Transverse colon (tissue), 4 donors: ENCODE measurements around the gene ASIC2.

Source experiments
- POLR2AphosphoS5 ChIP-seq, 3 donors: sonication (generic); formaldehyde crosslinking; IDR thresholded peaks; one replicate each; pipeline ENCODE4 v1.6.1; 2016; ENCODE audit warnings: antibody characterized with exemption in 3 of 3
- TF ChIP-seq, protein P1 (sequence below), 5 experiments: fragments of 200-600 bp in 3 of 5; fragments of 450-650 bp in 2 of 5; sonication (generic) in 3 of 5; IDR thresholded peaks; 1 replicate in 2 of 5; 2 replicates in 3 of 5; pipeline ENCODE4 v1.5.1; 2016 to 2017; ENCODE audit warnings: antibody characterized with exemption in 5 of 5, inconsistent platforms in 3 of 5, mild to moderate bottlenecking in 2 of 5, moderate library complexity in 1 of 5

DNA sequence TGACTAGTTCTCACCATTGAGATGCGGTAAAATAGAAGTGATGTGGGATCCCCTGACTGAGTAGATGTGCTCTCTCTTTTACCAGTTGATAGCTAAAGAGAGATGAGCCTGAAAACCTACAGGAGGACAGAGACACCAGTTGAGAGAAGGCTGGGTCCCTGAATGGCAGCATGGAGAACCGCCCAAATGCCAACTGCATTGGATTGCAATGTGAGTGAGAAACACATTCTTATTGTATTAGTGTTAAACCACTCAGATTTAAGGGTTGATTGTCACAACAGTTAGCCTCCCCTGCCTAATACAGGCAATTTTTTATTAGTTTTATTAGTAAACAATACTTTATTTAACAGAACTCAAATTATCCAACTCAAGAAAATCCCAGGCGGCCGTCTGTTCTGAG lies 240.2 kb downstream of the ASIC2 start:
- TF ChIP-seq, protein P1, sequence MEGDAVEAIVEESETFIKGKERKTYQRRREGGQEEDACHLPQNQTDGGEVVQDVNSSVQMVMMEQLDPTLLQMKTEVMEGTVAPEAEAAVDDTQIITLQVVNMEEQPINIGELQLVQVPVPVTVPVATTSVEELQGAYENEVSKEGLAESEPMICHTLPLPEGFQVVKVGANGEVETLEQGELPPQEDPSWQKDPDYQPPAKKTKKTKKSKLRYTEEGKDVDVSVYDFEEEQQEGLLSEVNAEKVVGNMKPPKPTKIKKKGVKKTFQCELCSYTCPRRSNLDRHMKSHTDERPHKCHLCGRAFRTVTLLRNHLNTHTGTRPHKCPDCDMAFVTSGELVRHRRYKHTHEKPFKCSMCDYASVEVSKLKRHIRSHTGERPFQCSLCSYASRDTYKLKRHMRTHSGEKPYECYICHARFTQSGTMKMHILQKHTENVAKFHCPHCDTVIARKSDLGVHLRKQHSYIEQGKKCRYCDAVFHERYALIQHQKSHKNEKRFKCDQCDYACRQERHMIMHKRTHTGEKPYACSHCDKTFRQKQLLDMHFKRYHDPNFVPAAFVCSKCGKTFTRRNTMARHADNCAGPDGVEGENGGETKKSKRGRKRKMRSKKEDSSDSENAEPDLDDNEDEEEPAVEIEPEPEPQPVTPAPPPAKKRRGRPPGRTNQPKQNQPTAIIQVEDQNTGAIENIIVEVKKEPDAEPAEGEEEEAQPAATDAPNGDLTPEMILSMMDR (IDR thresholded peaks at IDR 0.05), result no peak
- no peak for TF ChIP-seq POLR2AphosphoS5 (IDR thresholded peaks at IDR 0.05)
